RPMI7951 (cell line): ENCODE results near the gene POLD3. TPM values are rescaled to one million over a fixed set of nuclear protein-coding genes. Genes with fewer than 3 reads are reported as not detected.

ENCODE experiments used
- DNase-seq: peaks from one replicate; pipeline ENCODE4 v3.0.0-alpha.2; 2012; ENCODE audit warnings: low read depth
- total RNA-seq: library from RNA; depleted of rRNA; stranded (reverse); fragments of >200 nt; shearing (Covaris generic); gene quantifications from 2 replicates; pipeline ENCODE4 v1.2.3, GENCODE V29; 2014; rRNA removed

The POLD3 gene
- total RNA-seq, result 22.2 and 28.7 TPM in 2 replicates

- DNase-seq, result peak; percentile 89
Measured at GRCh38 chr11:74592441-74593362, at the start of gene POLD3. POLD3 (plus strand) TSS chr11:74592582; CDS start chr11:74592659, 77 bp downstream.

- DNase-seq, result no peak
Measured at GRCh38 chr11:74543991-74544390, 48.4 kb upstream of the POLD3 start.

DNA sequence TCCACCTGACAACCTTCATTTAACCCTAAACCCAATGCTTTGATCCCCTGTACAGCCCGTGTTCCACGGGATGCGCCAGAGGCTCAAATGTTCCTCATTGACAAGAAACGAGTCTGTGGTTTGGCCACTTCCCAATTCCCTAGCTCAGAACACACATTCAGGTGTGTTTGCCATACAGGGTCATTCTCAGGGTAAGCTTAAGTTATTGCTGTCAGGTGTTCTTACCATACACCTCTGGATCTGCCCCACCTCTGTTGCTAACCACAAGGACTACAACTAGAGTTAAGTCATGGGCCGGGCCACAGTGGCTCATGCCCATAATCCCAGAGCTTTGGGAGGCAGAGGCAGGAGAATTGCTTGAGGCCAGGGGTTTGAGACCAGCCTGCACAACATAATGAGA, 45.6 kb upstream of the POLD3 start:
- no peak for DNase-seq

DNA sequence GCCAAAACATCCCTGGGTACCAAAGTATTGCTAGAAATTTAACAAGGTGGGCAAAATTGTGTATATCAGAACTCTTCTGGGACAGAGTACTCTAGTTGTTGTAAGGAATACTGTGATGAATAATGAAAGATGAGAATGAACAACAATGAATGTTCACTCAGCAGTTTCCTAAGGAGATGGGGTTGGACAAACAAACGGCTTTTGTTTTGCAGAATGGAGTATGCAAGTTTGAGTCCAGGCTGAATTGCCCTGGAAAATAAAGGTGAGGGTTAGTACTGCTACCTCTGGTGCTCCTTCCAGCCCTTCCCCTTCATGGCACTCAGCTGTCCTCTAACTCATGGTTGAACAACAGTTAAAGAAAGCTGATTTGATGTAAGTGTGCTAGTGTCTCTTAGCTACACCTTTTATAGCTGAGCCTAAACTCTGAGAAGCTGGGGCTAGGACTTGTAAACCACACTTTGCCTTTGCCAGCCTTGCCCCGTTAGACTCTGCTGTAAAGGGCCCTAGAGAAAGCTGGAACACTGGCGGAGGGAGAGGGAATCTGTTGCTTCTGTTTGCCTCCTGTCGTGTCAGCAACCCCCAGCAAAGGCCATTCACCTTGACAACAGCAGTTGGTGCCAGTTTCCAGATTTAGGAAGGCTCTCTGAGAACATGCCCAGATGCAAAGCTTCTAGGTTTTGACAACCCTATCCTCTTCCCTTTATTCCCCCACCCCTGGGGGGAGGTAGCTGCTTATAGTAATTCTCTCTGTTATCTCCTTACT, 41.2 kb upstream of the POLD3 start:
- no peak for DNase-seq

GRCh38 chr11:74551754-74552145, 40.6 kb upstream of the POLD3 start:
- DNase-seq, result no peak

- DNase-seq, result no peak
Measured at GRCh38 chr11:74557526-74557925, 34.9 kb upstream of the POLD3 start.

DNA sequence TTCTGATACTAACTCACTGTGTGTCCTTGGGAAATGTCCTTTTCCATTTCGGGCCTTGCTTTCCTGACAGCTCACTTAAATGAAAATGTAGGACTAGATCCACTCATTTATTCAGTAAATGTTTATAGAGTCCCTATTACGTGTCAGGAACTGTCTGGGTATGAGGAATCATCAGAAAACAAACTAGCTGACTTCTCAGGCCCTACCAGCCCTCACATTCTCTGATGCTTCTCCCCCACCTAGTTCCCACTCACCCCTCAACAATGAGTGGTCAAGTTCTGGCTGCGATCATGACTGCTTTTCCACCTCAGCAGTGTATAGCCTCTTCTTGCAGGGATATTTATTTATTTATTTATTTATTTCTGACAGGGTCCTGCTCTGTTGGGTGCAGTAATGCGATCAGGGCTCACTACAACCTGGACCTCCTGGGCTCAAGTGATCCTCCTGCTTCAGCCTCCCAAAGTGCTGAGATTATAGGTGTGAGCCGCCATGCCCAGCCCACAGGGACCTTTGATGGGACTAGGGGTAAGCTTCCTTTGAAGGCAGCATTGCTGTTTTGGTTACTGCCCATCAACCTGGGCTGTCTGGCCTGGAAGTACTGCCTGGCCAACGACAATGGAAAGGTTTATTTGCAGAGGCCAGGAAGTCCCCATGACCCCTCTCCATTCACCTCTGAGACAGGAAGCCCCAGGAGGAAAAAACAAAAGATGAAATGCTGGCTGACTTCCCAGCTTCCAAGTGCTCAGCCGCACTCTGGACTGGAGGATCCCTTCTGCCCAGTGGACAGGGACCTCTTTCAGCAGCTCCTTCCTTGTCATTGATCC, 33.1 kb upstream of the POLD3 start:
- no peak for DNase-seq

- DNase-seq, result peak; percentile 6
Measured at GRCh38 chr11:74559934-74560309, 32.5 kb upstream of the POLD3 start.

DNA sequence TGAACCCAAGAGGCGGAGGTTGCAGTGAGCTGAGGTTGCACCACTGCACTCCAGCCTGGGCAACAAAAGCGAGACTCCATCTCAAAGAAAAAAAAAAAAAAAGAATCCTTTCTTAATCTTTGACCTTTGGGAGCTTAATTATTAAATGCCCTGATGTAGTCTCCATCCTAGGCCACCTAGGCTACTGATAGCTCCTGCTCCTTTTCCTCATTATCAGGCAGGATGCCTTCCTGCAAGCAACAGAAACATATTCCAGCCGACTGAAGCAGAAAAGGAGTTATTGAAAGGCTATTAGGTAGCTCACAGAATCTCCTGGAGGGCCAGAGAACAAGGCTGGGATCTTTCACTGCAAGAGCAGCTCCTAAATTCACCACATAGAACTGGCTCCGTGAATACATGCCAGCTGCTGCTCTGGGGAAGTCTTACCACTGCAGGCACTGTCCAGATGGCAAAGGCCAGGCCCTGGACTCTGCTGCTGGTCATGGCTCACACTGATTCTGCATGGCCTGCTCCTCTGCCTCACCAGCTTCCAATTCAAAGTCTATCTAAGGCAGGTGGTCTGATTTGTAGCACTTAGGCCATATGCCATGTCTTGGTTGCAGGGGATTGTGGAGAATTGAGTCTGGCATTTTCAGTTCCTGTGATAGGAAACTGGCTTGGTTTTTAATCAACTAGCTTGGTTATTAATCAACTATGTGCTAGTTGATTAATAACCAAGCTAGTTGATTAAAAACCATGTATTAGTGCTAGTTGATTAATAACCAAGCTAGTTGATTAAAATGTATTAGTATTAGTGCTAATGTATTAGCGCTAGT, 26.0 kb upstream of the POLD3 start:
- no peak for DNase-seq

DNA sequence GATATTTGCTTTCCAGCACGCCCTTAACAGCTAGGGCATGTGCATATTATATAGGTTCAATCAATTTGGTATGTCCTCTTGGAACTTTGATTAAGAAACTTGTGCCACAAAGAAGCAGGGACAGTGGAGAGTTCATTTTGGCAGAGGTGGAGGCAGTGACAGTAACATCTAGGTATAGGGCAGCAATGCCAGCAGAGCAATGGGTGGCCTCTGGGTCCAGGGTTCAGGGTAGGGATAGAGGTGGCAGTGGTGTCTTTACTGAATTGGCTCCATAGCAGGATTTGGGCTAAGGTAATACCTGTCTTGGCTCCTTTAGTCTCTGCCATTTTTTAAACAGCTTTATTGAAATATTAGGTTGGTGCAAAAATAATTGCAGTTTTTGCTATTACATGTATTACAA, 24.4 kb upstream of the POLD3 start:
- DNase-seq, result no peak

DNA sequence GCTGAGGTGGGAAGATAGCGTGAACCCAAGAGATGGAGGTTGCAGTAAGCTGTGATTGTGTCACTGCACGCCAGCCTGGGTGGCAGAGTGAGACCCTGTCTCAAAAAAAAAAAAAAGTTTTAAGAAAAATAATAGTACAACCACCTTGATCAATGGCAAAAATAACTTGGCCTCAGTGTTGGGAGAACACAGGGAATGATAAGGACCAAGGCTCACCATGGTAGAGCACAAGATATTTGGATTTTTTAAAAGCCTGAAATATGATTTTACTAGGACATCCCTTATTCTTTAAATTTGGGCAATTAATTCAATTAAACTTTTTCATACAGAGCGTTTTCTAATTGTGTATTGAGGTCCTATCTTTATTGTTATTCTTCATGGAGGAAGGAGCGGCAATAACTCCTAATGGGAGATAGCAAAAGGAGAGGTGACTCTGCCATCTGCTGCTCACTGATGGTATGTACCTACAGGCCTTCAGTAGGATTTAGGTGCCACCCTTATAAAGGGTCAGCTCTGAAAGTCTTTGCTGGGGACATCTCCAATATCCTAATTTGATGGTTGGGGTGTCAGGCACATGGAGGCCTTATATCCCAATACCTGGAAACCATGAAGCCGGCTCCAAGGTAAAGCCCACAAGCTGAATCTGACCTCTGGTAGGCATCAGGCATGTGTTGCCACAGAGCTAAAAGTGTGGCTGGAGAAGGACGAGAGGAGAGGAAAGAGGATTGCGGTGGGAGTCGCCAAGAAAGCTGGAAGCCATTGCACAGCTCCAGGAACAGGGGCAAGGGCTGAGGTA, 21.9 kb upstream of the POLD3 start:
- peak; percentile 53 for DNase-seq

DNA sequence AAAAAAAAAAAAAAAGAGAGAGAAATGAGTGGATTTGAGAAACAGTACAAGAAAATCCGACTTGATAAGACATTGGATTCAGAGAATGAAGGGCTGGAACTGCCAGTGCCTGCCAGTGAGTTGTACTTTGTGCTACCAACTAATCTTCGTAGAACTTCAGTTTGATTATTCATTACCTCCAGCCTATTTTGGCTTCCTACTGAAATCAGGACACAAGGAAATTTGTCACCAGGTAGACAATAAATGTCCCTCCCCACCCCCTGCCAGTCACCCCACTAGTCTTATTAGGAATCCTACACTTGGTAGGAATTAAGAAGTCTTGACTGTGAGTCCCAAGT, 21.4 kb upstream of the POLD3 start:
- DNase-seq, result no peak

GRCh38 chr11:74572349-74572748, 20.0 kb upstream of the POLD3 start:
- no peak for DNase-seq

DNA sequence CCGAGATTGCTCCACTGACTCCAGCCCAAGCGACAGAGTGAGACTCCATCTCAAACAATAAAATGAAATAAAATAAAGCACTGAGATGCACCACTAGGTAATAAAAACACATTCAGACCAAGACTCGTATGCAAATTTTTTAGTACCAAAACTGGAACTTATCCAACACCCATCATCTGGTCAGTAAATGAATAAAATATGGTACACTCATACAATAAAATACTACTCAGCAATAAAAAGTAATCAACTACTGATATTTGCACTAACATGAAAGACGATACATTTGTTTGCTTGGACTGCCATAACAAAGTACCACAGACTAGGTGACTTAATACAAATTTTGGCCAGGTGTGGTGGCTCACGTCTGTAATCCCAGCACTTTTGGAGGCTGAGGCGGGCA, 17.8 kb upstream of the POLD3 start:
- DNase-seq, result no peak

GRCh38 chr11:74575999-74576398, 16.4 kb upstream of the POLD3 start:
- DNase-seq, result no peak

GRCh38 chr11:74577181-74577580, 15.2 kb upstream of the POLD3 start:
- no peak for DNase-seq

GRCh38 chr11:74577624-74578396, 14.6 kb upstream of the POLD3 start:
- DNase-seq, result no peak

- no peak for DNase-seq
Measured at GRCh38 chr11:74579577-74580270, 12.7 kb upstream of the POLD3 start.

- DNase-seq, result no peak
Measured at GRCh38 chr11:74581954-74582547, 10.3 kb upstream of the POLD3 start.
